OCI-LY7 (cell line): ENCODE results near the gene EGR4.

Source experiments
- EZH2phosphoT487 ChIP-seq: fragments of 200-600 bp; sonication (generic); IDR thresholded peaks from 2 replicates; pipeline ENCODE4 v1.6.1; 2018; ENCODE audit warnings: low read depth, borderline replicate concordance, mild to moderate bottlenecking, mixed run types, antibody characterized with exemption, low read length, moderate library complexity, mixed read lengths
- TF ChIP-seq, protein P1 (sequence below): fragments of 200-600 bp; sonication (generic); conservative IDR thresholded peaks from 2 replicates; pipeline ENCODE4 v1.5.1; 2014; ENCODE audit warnings: mild to moderate bottlenecking, antibody characterized with exemption, low read length, moderate library complexity, mixed read lengths

DNA sequence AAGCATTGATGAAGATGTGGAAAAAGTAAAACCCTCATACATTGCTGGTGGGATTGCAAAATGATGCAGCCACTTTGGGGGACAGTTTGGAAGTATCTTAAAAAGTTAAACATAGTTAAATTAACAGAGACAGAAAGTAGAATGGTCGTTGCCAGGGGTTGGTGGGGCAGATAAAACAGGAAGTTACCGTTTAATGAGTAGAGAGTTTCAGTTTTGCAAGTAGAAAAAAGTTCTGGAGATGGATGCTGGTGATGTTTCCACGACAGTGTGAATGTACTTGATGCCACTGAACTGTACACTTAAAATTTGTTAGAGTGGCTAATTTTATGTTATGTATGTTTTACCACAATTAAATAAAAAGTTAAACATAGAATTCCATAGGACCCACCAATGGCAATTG is 44.5 kb upstream of the EGR4 start:
- TF ChIP-seq EZH2phosphoT487, result no peak
- TF ChIP-seq, protein P1, sequence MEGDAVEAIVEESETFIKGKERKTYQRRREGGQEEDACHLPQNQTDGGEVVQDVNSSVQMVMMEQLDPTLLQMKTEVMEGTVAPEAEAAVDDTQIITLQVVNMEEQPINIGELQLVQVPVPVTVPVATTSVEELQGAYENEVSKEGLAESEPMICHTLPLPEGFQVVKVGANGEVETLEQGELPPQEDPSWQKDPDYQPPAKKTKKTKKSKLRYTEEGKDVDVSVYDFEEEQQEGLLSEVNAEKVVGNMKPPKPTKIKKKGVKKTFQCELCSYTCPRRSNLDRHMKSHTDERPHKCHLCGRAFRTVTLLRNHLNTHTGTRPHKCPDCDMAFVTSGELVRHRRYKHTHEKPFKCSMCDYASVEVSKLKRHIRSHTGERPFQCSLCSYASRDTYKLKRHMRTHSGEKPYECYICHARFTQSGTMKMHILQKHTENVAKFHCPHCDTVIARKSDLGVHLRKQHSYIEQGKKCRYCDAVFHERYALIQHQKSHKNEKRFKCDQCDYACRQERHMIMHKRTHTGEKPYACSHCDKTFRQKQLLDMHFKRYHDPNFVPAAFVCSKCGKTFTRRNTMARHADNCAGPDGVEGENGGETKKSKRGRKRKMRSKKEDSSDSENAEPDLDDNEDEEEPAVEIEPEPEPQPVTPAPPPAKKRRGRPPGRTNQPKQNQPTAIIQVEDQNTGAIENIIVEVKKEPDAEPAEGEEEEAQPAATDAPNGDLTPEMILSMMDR, result no peak
